ENCODE results near the gene KRTAP19-6. TPM values are rescaled to one million over a fixed set of nuclear protein-coding genes. Genes with fewer than 3 reads are reported as not detected.
A peak's percentile ranks its signal among the peaks of the same experiment; 100 is the strongest.
"Not testable (repeated sequence)": the region's sequence is repeated elsewhere in the genome, so short reads cannot be mapped to it uniquely, and the experiment has no call there.

KRTAP19-6 gene
- total RNA-seq, 1 donor from 2014 or later = not detected

DNA sequence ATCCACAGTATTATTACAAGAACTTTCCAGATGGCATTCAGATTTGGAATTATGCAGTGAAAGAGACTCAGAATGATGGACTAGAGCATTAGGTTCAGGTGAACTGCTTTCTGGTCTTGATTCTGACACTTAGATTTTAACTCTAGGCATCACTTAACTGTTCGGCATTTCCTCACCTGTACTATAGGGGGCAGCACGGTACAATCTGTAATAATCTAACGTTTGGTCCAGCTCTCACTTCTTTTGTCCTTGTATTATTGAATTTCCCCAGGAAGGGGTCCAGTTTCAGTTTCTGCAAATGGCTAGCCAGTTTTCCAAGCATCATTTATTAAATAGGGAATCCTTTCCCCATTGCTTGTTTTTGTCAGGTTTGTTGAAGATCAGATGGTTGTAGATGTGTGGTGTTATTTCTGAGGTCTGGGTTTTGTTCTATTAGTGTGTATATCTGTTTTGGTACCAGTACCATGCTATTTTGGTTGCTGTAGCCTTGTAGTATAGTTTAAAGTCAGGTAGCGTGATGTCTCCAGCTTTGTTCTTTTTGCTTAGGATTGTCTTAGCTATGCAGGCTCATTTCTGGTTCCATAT lies 36.0 kb downstream of the KRTAP19-6 start:
- TF ChIP-seq, protein P1, sequence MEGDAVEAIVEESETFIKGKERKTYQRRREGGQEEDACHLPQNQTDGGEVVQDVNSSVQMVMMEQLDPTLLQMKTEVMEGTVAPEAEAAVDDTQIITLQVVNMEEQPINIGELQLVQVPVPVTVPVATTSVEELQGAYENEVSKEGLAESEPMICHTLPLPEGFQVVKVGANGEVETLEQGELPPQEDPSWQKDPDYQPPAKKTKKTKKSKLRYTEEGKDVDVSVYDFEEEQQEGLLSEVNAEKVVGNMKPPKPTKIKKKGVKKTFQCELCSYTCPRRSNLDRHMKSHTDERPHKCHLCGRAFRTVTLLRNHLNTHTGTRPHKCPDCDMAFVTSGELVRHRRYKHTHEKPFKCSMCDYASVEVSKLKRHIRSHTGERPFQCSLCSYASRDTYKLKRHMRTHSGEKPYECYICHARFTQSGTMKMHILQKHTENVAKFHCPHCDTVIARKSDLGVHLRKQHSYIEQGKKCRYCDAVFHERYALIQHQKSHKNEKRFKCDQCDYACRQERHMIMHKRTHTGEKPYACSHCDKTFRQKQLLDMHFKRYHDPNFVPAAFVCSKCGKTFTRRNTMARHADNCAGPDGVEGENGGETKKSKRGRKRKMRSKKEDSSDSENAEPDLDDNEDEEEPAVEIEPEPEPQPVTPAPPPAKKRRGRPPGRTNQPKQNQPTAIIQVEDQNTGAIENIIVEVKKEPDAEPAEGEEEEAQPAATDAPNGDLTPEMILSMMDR (conservative IDR thresholded peaks at IDR 0.05) = peak; percentile 58

DNA sequence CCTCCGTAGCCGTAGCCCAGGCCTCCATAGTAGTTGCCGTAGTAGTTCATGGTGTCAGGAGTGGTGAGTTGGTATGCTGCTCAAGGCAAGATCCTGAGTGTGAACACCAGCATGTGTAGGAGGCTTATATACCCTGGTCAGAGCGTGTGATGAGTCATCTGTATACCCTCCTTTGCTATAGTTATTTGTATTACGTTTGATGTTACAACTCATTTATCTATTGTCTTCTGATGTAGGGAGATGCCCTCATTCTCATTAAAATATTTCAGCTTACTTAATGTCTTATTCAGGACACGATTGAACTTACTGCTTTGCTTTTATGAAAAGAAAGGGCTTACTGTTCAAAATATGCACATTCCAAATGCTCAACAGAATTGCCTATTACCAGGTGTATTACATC lies 39.6 kb downstream of the KRTAP19-6 start, which contains the start of gene KRTAP19-5:
Gene KRTAP19-5 (minus strand): TSS at position 101 of the 400 bp plus-strand sequence. CDS start 51 bp downstream, at position 50.
- Mint-ChIP-seq H3K4me3 (no peak within 1 kb of the TSS), H3K9me3 (peaks cover 3% of the 10 kb centered on the region), H3K27ac (ENCODE audit: unreplicated experiment) (no peak within 1 kb of the TSS), H3K36me3 (ENCODE audit: low read depth) (no peaks in the 10 kb centered on the region), H3K27me3 (ENCODE audit: low read depth) (no peaks in the 10 kb centered on the region), H3K4me1 (no peaks in the 10 kb centered on the region)
- no peak for DNase-seq (ENCODE audit: low read depth, low spot score)
- TF ChIP-seq, protein P1 (conservative IDR thresholded peaks at IDR 0.05) = no peak

More for the DNA sequence above, 36.0 kb downstream of the KRTAP19-6 start:
- not testable (repeated sequence) for H3K4me3 Mint-ChIP-seq; H3K36me3 Mint-ChIP-seq (ENCODE audit: low read depth); H3K27ac Mint-ChIP-seq (ENCODE audit: unreplicated experiment); H3K4me1 Mint-ChIP-seq; DNase-seq (ENCODE audit: low read depth, low spot score); H3K27me3 Mint-ChIP-seq (ENCODE audit: low read depth); H3K9me3 Mint-ChIP-seq

DNA sequence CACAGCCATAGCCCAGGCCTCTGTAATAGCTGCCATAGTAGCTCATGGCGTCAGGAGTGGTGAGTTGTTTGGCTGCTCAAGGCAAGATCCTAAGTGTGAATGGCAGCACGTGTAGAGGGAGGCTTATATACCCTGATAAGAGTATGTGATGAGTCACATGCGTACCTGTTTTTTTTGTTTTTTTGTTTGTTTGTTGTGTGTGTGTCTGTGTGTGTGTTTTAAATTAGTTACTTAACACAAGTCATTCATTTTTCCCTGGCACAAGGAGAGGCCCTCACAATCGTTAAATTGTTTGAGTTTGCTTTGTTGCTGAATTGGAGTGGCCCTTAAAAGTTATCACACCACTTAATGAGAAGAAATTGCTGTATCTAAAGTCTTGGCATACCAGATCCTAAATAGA lies 44.6 kb downstream of the KRTAP19-6 start, which contains the start of gene KRTAP19-4:
Gene KRTAP19-4 (minus strand): TSS at position 101 of the 400 bp plus-strand sequence. CDS start 55 bp downstream, at position 46.
- TF ChIP-seq, protein P1 (conservative IDR thresholded peaks at IDR 0.05) = no peak
- H3K4me1 Mint-ChIP-seq = no peaks in the 10 kb centered on the region

DNA sequence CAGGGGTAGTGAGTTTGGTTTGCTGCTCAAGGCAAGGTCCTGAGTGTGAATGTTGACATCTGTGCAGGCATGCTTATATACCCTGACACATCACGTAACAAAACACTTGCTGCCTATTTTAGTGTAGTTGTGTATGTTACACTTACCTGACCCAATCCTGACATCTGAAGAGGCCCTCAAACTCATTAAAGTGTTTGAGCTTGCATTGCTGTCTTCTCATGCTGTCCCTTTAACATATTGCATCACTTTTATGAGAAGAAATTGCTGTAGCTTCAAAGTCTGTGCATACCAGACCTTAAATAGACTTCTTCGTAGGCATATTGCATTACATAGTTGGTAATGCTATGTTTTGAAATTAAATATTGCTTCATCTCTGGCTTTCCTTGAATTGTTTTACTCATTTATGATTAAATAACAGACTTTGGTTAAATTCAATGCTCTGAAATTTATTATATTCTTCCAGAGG lies 49.7 kb downstream of the KRTAP19-6 start, which contains the start of gene KRTAP19-3:
Gene KRTAP19-3 (minus strand): TSS at position 51 of the 466 bp plus-strand sequence. CDS start 56 bp downstream, outside the sequence.
- Mint-ChIP-seq H3K4me1 (no peaks in the 10 kb centered on the region), H3K36me3 (ENCODE audit: low read depth) (no peaks in the 10 kb centered on the region), H3K9me3 (peaks cover 7% of the 10 kb centered on the region), H3K27ac (ENCODE audit: unreplicated experiment) (no peak within 1 kb of the TSS), H3K4me3 (no peak within 1 kb of the TSS), H3K27me3 (ENCODE audit: low read depth) (no peaks in the 10 kb centered on the region)
- TF ChIP-seq, protein P1 (conservative IDR thresholded peaks at IDR 0.05) = no peak
- DNase-seq (ENCODE audit: low read depth, low spot score) = no peak

More for the DNA sequence above, 44.6 kb downstream of the KRTAP19-6 start, which contains the start of gene KRTAP19-4:
- no peak within 1 kb of the TSS for H3K27ac Mint-ChIP-seq (ENCODE audit: unreplicated experiment)
- H3K9me3 Mint-ChIP-seq = peaks cover 3% of the 10 kb centered on the region
- no peaks in the 10 kb centered on the region for H3K27me3 Mint-ChIP-seq (ENCODE audit: low read depth)
- no peak within 1 kb of the TSS for H3K4me3 Mint-ChIP-seq
- DNase-seq (ENCODE audit: low read depth, low spot score) = no peak
- no peaks in the 10 kb centered on the region for H3K36me3 Mint-ChIP-seq (ENCODE audit: low read depth)

Other genes starting within 250 kb of the KRTAP19-6 start
- not detected in 2 replicates for gene KRTAP26-1, start 221.5 kb downstream of the KRTAP19-6 start, total RNA-seq
- gene KRTAP27-1, start 204.2 kb downstream of the KRTAP19-6 start, total RNA-seq = not detected in 2 replicates
- not detected in 2 replicates for gene KRTAP23-1, start 193.3 kb downstream of the KRTAP19-6 start, total RNA-seq
- not detected in 2 replicates for gene KRTAP13-2, start 169.6 kb downstream of the KRTAP19-6 start, total RNA-seq
- not detected in 2 replicates for gene KRTAP13-1, start 145.8 kb downstream of the KRTAP19-6 start, total RNA-seq
- not detected in 2 replicates for gene KRTAP13-3, start 115.9 kb downstream of the KRTAP19-6 start, total RNA-seq
- gene KRTAP13-4, start 111.6 kb downstream of the KRTAP19-6 start, total RNA-seq = not detected in 2 replicates
- not detected in 2 replicates for gene KRTAP15-1, start 101.6 kb downstream of the KRTAP19-6 start, total RNA-seq
- not detected in 2 replicates for gene KRTAP19-1, start 61.5 kb downstream of the KRTAP19-6 start, total RNA-seq
- gene KRTAP19-2, start 54.4 kb downstream of the KRTAP19-6 start, total RNA-seq = not detected in 2 replicates
- gene KRTAP19-3, start 49.9 kb downstream of the KRTAP19-6 start, total RNA-seq = not detected in 2 replicates
- gene KRTAP19-4, start 44.7 kb downstream of the KRTAP19-6 start, total RNA-seq = not detected in 2 replicates
- gene KRTAP19-5, start 39.7 kb downstream of the KRTAP19-6 start, total RNA-seq = not detected in 2 replicates
- not detected in 2 replicates for gene KRTAP19-7, start 19.4 kb upstream of the KRTAP19-6 start, total RNA-seq
- not detected in 2 replicates for gene KRTAP22-2, start 48.5 kb upstream of the KRTAP19-6 start, total RNA-seq
- gene KRTAP6-3, start 50.6 kb upstream of the KRTAP19-6 start, total RNA-seq = not detected in 2 replicates
- not detected in 2 replicates for gene KRTAP6-2, start 57.0 kb upstream of the KRTAP19-6 start, total RNA-seq
- not detected in 2 replicates for gene KRTAP22-1, start 59.2 kb upstream of the KRTAP19-6 start, total RNA-seq
- gene KRTAP6-1, start 72.1 kb upstream of the KRTAP19-6 start, total RNA-seq = not detected in 2 replicates
- not detected in 2 replicates for gene KRTAP20-1, start 74.6 kb upstream of the KRTAP19-6 start, total RNA-seq
- gene KRTAP20-4, start 78.8 kb upstream of the KRTAP19-6 start, total RNA-seq = not detected in 2 replicates
- gene KRTAP20-2, start 93.3 kb upstream of the KRTAP19-6 start, total RNA-seq = not detected in 2 replicates
- gene KRTAP20-3, start 101.0 kb upstream of the KRTAP19-6 start, total RNA-seq = not detected in 2 replicates
- not detected in 2 replicates for gene KRTAP21-3, start 176.9 kb upstream of the KRTAP19-6 start, total RNA-seq
- gene KRTAP21-2, start 205.4 kb upstream of the KRTAP19-6 start, total RNA-seq = not detected in 2 replicates
- gene KRTAP21-1, start 213.6 kb upstream of the KRTAP19-6 start, total RNA-seq = not detected in 2 replicates